ENCODE results near the gene MYRIP.
"Not testable (repeated sequence)": the region's sequence is repeated elsewhere in the genome, so short reads cannot be mapped to it uniquely, and the experiment has no call there.

The MYRIP gene

GRCh38 chr3:40019376-40019775 lies 210.0 kb downstream of the MYRIP start:
- Histone ChIP-seq H3K9ac (ENCODE audit: low read depth, low read length) (no peak overlapping the region), H3K9me3 (ENCODE audit: insufficient read depth, low read depth, low read length) (peaks cover 2% of the 10 kb centered on the region), H3K27ac (ENCODE audit: low read length) (no peak overlapping the region), H3K4me1 (ENCODE audit: insufficient read depth, low read length) (peaks cover 2% of the 10 kb centered on the region; the same call in 1 of the 2 replicates), H3K4me3 (ENCODE audit: low read length) (no peak overlapping the region), H3K36me3 (ENCODE audit: insufficient read depth, low read depth, low read length) (no peaks in the 10 kb centered on the region), H3K27me3 (ENCODE audit: insufficient read depth, low read length) (no peaks in the 10 kb centered on the region)

- Histone ChIP-seq H3K9ac (ENCODE audit: low read depth, low read length) (no peak overlapping the region), H3K36me3 (ENCODE audit: insufficient read depth, low read depth, low read length) (no peaks in the 10 kb centered on the region), H3K9me3 (ENCODE audit: insufficient read depth, low read depth, low read length) (peaks cover 14% of the 10 kb centered on the region), H3K4me3 (ENCODE audit: low read length) (no peak overlapping the region), H3K27me3 (ENCODE audit: insufficient read depth, low read length) (no peaks in the 10 kb centered on the region), H3K4me1 (ENCODE audit: insufficient read depth, low read length) (peaks cover 2% of the 10 kb centered on the region; the same call in 1 of the 2 replicates), H3K27ac (ENCODE audit: low read length) (no peak overlapping the region)
Measured at GRCh38 chr3:40020689-40021088, 211.3 kb downstream of the MYRIP start.

DNA sequence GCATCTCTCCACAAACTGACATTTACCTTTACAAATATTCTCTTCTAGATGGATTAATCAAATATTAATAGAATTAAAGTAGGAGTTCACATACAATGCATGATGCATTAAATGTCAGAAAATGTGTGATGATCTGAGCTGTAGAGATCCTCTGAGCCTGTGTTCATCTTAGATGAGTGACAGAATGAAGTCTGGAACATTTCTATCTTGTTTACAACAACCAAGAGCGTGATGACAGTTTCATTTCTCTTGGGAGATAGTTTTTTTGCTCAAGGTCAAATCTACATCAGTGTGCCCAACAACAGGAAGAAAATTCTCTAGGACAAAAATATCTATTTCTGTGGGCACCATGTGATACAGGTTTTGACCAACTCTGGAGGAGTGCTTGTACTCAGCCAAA lies 211.9 kb downstream of the MYRIP start:
- Histone ChIP-seq H3K9ac (ENCODE audit: low read depth, low read length) (no peak overlapping the region), H3K9me3 (ENCODE audit: insufficient read depth, low read depth, low read length) (peaks cover 17% of the 10 kb centered on the region), H3K27me3 (ENCODE audit: insufficient read depth, low read length) (no peaks in the 10 kb centered on the region), H3K36me3 (ENCODE audit: insufficient read depth, low read depth, low read length) (no peaks in the 10 kb centered on the region), H3K27ac (ENCODE audit: low read length) (no peak overlapping the region), H3K4me3 (ENCODE audit: low read length) (no peak overlapping the region), H3K4me1 (ENCODE audit: insufficient read depth, low read length) (peaks cover 2% of the 10 kb centered on the region; the same call in 1 of the 2 replicates)

DNA sequence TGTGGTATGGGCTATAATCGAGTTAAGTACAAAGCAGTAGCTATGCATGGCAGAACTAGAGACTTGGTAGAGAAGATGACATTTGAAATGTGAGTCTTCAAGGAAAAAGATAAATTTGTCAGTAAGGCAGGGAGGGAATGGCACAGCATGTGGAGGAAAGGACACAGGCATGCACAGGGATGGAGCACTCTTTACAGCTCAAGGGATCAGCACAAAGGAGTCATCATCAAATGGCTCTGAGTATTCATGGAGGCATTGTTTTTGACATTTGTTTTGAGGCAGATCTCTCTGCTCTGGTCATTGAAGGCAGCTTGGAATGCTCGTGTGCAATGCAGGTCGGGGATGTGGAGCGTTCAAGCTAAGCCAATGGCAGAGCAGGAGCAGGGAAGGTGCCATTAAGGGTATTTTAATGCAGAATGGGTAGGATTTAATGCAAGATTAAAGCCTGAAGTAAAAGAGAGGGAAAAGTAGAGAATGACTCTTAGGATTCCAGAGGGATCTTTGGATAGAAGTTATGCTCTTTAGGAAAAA lies 213.0 kb downstream of the MYRIP start:
- no peak overlapping the region; the same call in 1 of the 2 replicates for H3K4me3 ChIP-seq (ENCODE audit: low read length)
- no peaks in the 10 kb centered on the region for H3K36me3 ChIP-seq (ENCODE audit: insufficient read depth, low read depth, low read length)
- H3K9me3 ChIP-seq (ENCODE audit: insufficient read depth, low read depth, low read length) = peaks cover 23% of the 10 kb centered on the region
- H3K9ac ChIP-seq (ENCODE audit: low read depth, low read length) = no peak overlapping the region
- peaks cover 2% of the 10 kb centered on the region; the same call in 1 of the 2 replicates for H3K4me1 ChIP-seq (ENCODE audit: insufficient read depth, low read length)
- no peak overlapping the region for H3K27ac ChIP-seq (ENCODE audit: low read length)
- no peaks in the 10 kb centered on the region for H3K27me3 ChIP-seq (ENCODE audit: insufficient read depth, low read length)

GRCh38 chr3:40024526-40024925 lies 215.1 kb downstream of the MYRIP start:
- Histone ChIP-seq H3K9ac (ENCODE audit: low read depth, low read length) (no peak overlapping the region), H3K36me3 (ENCODE audit: insufficient read depth, low read depth, low read length) (no peaks in the 10 kb centered on the region), H3K27ac (ENCODE audit: low read length) (no peak overlapping the region), H3K4me1 (ENCODE audit: insufficient read depth, low read length) (peaks cover 2% of the 10 kb centered on the region; the same call in 1 of the 2 replicates), H3K9me3 (ENCODE audit: insufficient read depth, low read depth, low read length) (peaks cover 23% of the 10 kb centered on the region), H3K4me3 (ENCODE audit: low read length) (no peak overlapping the region), H3K27me3 (ENCODE audit: insufficient read depth, low read length) (no peaks in the 10 kb centered on the region)

DNA sequence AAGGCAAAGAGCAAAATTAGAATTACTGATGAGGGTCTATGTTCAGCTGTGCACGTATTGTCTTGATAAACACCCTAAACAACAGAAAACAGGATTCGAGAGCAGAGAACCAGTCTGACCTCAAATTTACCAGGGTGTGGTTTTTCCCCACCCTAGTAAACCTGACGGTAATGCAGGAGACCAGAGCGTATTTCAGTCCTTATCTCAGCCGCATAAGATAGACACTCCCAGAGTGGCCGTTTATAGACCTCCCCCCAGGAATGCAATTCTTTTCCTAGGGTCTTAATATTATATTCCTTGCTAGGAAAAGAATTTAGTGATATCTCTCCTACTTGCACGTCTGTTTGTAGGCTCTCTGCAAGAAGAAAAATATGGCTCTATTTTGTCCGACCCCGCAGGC lies 216.5 kb downstream of the MYRIP start:
- not testable (repeated sequence) for H3K36me3 ChIP-seq (ENCODE audit: insufficient read depth, low read depth, low read length); H3K27me3 ChIP-seq (ENCODE audit: insufficient read depth, low read length); H3K9ac ChIP-seq (ENCODE audit: low read depth, low read length); H3K4me3 ChIP-seq (ENCODE audit: low read length); H3K27ac ChIP-seq (ENCODE audit: low read length); H3K4me1 ChIP-seq (ENCODE audit: insufficient read depth, low read length)
- H3K9me3 ChIP-seq (ENCODE audit: insufficient read depth, low read depth, low read length) = peaks cover 23% of the 10 kb centered on the region

GRCh38 chr3:40035177-40035576 lies 225.8 kb downstream of the MYRIP start:
- Histone ChIP-seq H3K36me3 (ENCODE audit: insufficient read depth, low read depth, low read length) (no peaks in the 10 kb centered on the region), H3K27me3 (ENCODE audit: insufficient read depth, low read length) (no peaks in the 10 kb centered on the region), H3K4me1 (ENCODE audit: insufficient read depth, low read length) (peaks cover 7% of the 10 kb centered on the region), H3K9ac (ENCODE audit: low read depth, low read length) (no peak overlapping the region), H3K9me3 (ENCODE audit: insufficient read depth, low read depth, low read length) (no peaks in the 10 kb centered on the region), H3K27ac (ENCODE audit: low read length) (no peak overlapping the region), H3K4me3 (ENCODE audit: low read length) (no peak overlapping the region)

GRCh38 chr3:40037582-40037981 lies 228.2 kb downstream of the MYRIP start:
- Histone ChIP-seq H3K36me3 (ENCODE audit: insufficient read depth, low read depth, low read length) (no peaks in the 10 kb centered on the region), H3K27ac (ENCODE audit: low read length) (no peak overlapping the region), H3K27me3 (ENCODE audit: insufficient read depth, low read length) (no peaks in the 10 kb centered on the region), H3K9ac (ENCODE audit: low read depth, low read length) (no peak overlapping the region), H3K4me3 (ENCODE audit: low read length) (no peak overlapping the region), H3K9me3 (ENCODE audit: insufficient read depth, low read depth, low read length) (no peaks in the 10 kb centered on the region), H3K4me1 (ENCODE audit: insufficient read depth, low read length) (peaks cover 7% of the 10 kb centered on the region)

DNA sequence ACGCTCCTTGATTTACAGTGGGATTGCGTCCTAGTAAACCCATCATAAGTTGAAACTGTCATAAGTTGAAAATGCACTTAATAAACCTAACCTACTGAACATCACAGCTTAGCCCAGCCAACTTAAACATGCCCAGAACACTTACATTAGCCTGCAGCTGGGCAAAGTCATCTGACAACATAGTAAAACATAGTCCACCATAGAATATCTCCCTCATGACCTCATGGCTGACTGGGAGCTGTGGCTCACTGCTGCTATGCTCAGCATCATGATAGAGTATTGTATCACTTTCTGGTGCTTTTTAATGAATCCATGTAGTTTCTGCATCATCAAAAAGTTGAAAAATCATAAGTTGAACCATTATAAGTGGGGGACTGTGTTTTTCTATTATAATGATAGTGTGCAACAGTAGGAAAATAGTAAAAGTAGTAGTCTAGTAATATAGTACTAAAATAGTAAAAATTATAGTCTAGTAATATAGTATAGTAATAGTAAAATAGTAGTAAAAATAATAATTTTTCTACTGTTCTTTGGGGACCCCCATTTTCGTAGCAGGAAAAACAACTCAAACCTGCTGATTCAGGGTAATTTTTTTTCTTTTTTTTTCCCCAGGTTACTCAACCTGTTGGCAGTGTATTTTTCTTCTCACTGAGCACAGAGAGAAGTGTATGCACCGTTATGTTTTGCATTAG lies 233.5 kb downstream of the MYRIP start:
- Histone ChIP-seq H3K4me3 (ENCODE audit: low read length) (no peak overlapping the region), H3K27ac (ENCODE audit: low read length) (no peak overlapping the region), H3K27me3 (ENCODE audit: insufficient read depth, low read length) (no peaks in the 10 kb centered on the region), H3K9me3 (ENCODE audit: insufficient read depth, low read depth, low read length) (no peaks in the 10 kb centered on the region), H3K9ac (ENCODE audit: low read depth, low read length) (no peak overlapping the region), H3K36me3 (ENCODE audit: insufficient read depth, low read depth, low read length) (no peaks in the 10 kb centered on the region), H3K4me1 (ENCODE audit: insufficient read depth, low read length) (peaks cover 5% of the 10 kb centered on the region)

DNA sequence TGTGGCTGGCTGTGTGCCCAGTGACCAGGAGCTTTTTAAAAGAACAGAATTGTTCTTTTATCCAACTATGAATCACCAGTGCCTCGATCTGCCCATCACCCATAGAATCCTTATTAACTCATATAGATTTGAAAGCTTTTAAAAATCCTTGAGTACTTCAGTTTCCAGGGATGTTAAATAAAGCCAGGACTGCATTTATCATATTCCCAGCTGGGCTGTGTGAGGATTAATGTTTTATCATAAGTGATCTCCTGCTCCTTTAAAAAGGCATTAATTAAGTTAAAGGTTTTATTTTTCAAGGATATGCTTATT lies 234.0 kb downstream of the MYRIP start:
- no peak overlapping the region for H3K4me3 ChIP-seq (ENCODE audit: low read length)
- H3K36me3 ChIP-seq (ENCODE audit: insufficient read depth, low read depth, low read length) = no peaks in the 10 kb centered on the region
- no peak overlapping the region for H3K9ac ChIP-seq (ENCODE audit: low read depth, low read length)
- H3K27ac ChIP-seq (ENCODE audit: low read length) = no peak overlapping the region
- H3K4me1 ChIP-seq (ENCODE audit: insufficient read depth, low read length) = peaks cover 5% of the 10 kb centered on the region
- H3K27me3 ChIP-seq (ENCODE audit: insufficient read depth, low read length) = no peaks in the 10 kb centered on the region
- no peaks in the 10 kb centered on the region for H3K9me3 ChIP-seq (ENCODE audit: insufficient read depth, low read depth, low read length)

DNA sequence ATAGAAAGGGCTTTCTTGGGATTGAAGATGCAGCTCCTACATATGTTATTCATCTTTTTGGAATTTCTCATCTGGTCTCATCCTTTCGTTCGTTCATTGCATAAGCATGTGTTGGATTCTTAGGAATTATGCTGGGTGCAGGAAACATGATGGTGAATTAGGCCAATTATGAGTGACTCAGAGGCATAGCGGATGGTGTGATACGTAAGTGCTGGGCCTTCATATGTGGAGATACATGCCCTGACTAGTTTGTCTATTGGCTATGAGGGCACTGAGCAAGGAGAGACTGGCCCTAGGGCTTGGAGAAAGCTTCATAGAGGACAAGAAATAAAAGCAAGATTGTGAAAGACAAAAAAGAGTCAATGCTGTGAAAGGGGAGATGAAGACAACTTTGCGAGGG lies 235.1 kb downstream of the MYRIP start:
- Histone ChIP-seq H3K27ac (ENCODE audit: low read length) (no peak overlapping the region), H3K4me3 (ENCODE audit: low read length) (no peak overlapping the region), H3K36me3 (ENCODE audit: insufficient read depth, low read depth, low read length) (no peaks in the 10 kb centered on the region)

GRCh38 chr3:40045051-40045450 lies 235.6 kb downstream of the MYRIP start:
- no peaks in the 10 kb centered on the region for H3K27me3 ChIP-seq (ENCODE audit: insufficient read depth, low read length)
- H3K36me3 ChIP-seq (ENCODE audit: insufficient read depth, low read depth, low read length) = no peaks in the 10 kb centered on the region
- H3K4me3 ChIP-seq (ENCODE audit: low read length) = no peak overlapping the region
- no peak overlapping the region for H3K9ac ChIP-seq (ENCODE audit: low read depth, low read length)
- peaks cover under 1% of the 10 kb centered on the region; the same call in 1 of the 2 replicates for H3K9me3 ChIP-seq (ENCODE audit: insufficient read depth, low read depth, low read length)
- H3K27ac ChIP-seq (ENCODE audit: low read length) = no peak overlapping the region
- peaks cover 5% of the 10 kb centered on the region for H3K4me1 ChIP-seq (ENCODE audit: insufficient read depth, low read length)

More for the DNA sequence above, 235.1 kb downstream of the MYRIP start:
- Histone ChIP-seq H3K9ac (ENCODE audit: low read depth, low read length) (no peak overlapping the region), H3K4me1 (ENCODE audit: insufficient read depth, low read length) (peaks cover 5% of the 10 kb centered on the region), H3K9me3 (ENCODE audit: insufficient read depth, low read depth, low read length) (no peaks in the 10 kb centered on the region), H3K27me3 (ENCODE audit: insufficient read depth, low read length) (no peaks in the 10 kb centered on the region)

All from iPS-20b (cell line).